HCT116 (cell line): ENCODE data around the gene TGFBRAP1. TPM values are rescaled to one million over a fixed set of nuclear protein-coding genes. Genes with fewer than 3 reads are reported as not detected.

Experiments used
- ATAC-seq: fragments of 200-7000 bp; cut with Tn5 transposase; 2 replicates; pipeline ENCODE4 v1.9.1; 2020; ENCODE audit warnings: mild to moderate bottlenecking, moderate library complexity
- BruUV-seq: library from RNA; stranded (reverse); fragments of 400-500 nt; replicated peaks from 2 replicates; lab custom pipeline; 2021; lab: Mats Ljungman, UMichigan
- CTCF ChIA-PET: fragments of 300-600 bp; sonication (Branson Sonifier 250); formaldehyde crosslinking; loops from one replicate; lab custom pipeline; 2021; ENCODE audit warnings: antibody characterized with exemption; lab: Charles Lee
- POLR2A ChIA-PET: fragments of 300-600, 350-600 bp; sonication (Branson Sonifier 250); formaldehyde crosslinking; loops from one replicate; lab custom pipeline; 2021; ENCODE audit warnings: antibody characterized with exemption; lab: Charles Lee
- RAD21 ChIA-PET, 2 experiments: fragments of 300-600 bp; sonication (Branson Sonifier 250); formaldehyde crosslinking; loops; one replicate each; lab custom pipeline; 2023; ENCODE audit warnings: low total read pairs in 2 of 2; ENCODE audit not compliant: uncharacterized antibody in 2 of 2, unreplicated experiment in 2 of 2, low non-redundant PET in 1 of 2; lab: Charles Lee
- DNase-seq: peaks from one replicate; pipeline ENCODE4 v3.0.0-alpha.2; 2010; ENCODE audit warnings: low read depth, low spot score
- H2AFZ ChIP-seq: fragments of 200-600 bp; shearing (Covaris generic), sonication (generic); 2 replicates; pipeline ENCODE4 v1.6.1; 2017; ENCODE audit warnings: low read depth, mixed run types, mixed read lengths, antibody characterized with exemption, low read length; ENCODE audit not compliant: poor library complexity, severe bottlenecking
- H3K27ac ChIP-seq: 2 replicates; pipeline ENCODE4 v1.5.1; 2012; ENCODE audit warnings: low read depth, low read length
- H3K27me3 ChIP-seq: fragments of 200-600 bp; sonication (generic); 2 replicates; pipeline ENCODE4 v1.6.1; 2016; ENCODE audit warnings: mixed run types, low read length, mixed read lengths; ENCODE audit not compliant: insufficient read depth
- H3K36me3 ChIP-seq, 2 experiments: fragments of 200-500 bp in 1 of 2; fragments of 200-600 bp in 1 of 2; sonication (Bioruptor generic) in 1 of 2; sonication (generic) in 1 of 2; 2 replicates each; pipeline versions ENCODE4 v1.5.1 to v1.6.1; 2014 to 2016; ENCODE audit warnings: low read length in 2 of 2, inconsistent platforms in 1 of 2, mixed read lengths in 1 of 2, mixed run types in 1 of 2; ENCODE audit not compliant: insufficient read depth in 2 of 2, control insufficient read depth in 1 of 2
- H3K4me1 ChIP-seq, 2 experiments: fragments of 200-600 bp in 1 of 2; sonication (generic) in 1 of 2; 2 replicates each; pipeline versions ENCODE4 v1.5.1 to v1.6.1; 2012 to 2017; ENCODE audit warnings: low read length in 2 of 2, inconsistent platforms in 1 of 2, mild to moderate bottlenecking in 1 of 2, mixed read lengths in 1 of 2, mixed run types in 1 of 2, moderate library complexity in 1 of 2; ENCODE audit not compliant: insufficient read depth in 2 of 2, control insufficient read depth in 1 of 2
- H3K4me2 ChIP-seq: fragments of 200-600 bp; sonication (generic); 2 replicates; pipeline ENCODE4 v1.6.1; 2017; ENCODE audit warnings: mixed run types, low read length, mixed read lengths
- H3K4me3 ChIP-seq, 2 experiments: fragments of 200-600 bp in 1 of 2; sonication (generic) in 1 of 2; replicated peaks in 1 of 2; 2 replicates each; pipeline ENCODE4 v1.5.1; 2011 to 2016; ENCODE audit warnings: low read length in 2 of 2, control low read depth in 1 of 2, low read depth in 1 of 2, mild to moderate bottlenecking in 1 of 2, mixed read lengths in 1 of 2, mixed run types in 1 of 2
- H3K79me2 ChIP-seq: fragments of 200-600 bp; sonication (generic); 2 replicates; pipeline ENCODE4 v1.6.1; 2017; ENCODE audit warnings: mild to moderate bottlenecking, mixed run types, low read length, moderate library complexity, mixed read lengths; ENCODE audit not compliant: insufficient read depth
- H3K9ac ChIP-seq: fragments of 200-600 bp; sonication (generic); 2 replicates; pipeline ENCODE4 v1.6.1; 2016; ENCODE audit warnings: low read length, mixed read lengths
- H3K9me2 ChIP-seq: fragments of 200-600 bp; sonication (generic), shearing (Covaris generic); 2 replicates; pipeline ENCODE4 v1.6.1; 2017; ENCODE audit warnings: mixed run types, mild to moderate bottlenecking, moderate library complexity; ENCODE audit not compliant: insufficient read depth
- H3K9me3 ChIP-seq, 2 experiments: fragments of 200-500 bp in 1 of 2; fragments of 200-600 bp in 1 of 2; sonication (Bioruptor generic) in 1 of 2; sonication (generic) in 1 of 2; 2 replicates each; pipeline ENCODE4 v1.6.1; 2014 to 2017; ENCODE audit warnings: low read length in 2 of 2, mixed read lengths in 2 of 2, inconsistent platforms in 1 of 2, low read depth in 1 of 2, mild to moderate bottlenecking in 1 of 2, mixed run types in 1 of 2, moderate library complexity in 1 of 2; ENCODE audit not compliant: control insufficient read depth in 1 of 2, insufficient read depth in 1 of 2
- H4K20me1 ChIP-seq: fragments of 200-600 bp; sonication (generic), shearing (Covaris generic); 2 replicates; pipeline ENCODE4 v1.6.1; 2017; ENCODE audit warnings: mixed run types, mild to moderate bottlenecking, moderate library complexity; ENCODE audit not compliant: insufficient read depth
- EGR1 ChIP-seq: IDR thresholded peaks from 2 replicates; pipeline ENCODE4 v1.6.1; 2012; ENCODE audit warnings: low read depth
- FOSL1 ChIP-seq: IDR thresholded peaks from 2 replicates; pipeline ENCODE4 v1.6.1; 2012; ENCODE audit warnings: low read depth
- RAD21 ChIP-seq: IDR thresholded peaks from 2 replicates; pipeline ENCODE4 v1.6.1; 2012; ENCODE audit warnings: low read depth, mild to moderate bottlenecking
- SP1 ChIP-seq: IDR thresholded peaks from 2 replicates; pipeline ENCODE4 v1.6.1; 2012; ENCODE audit warnings: low read depth
- SRF ChIP-seq: IDR thresholded peaks from 2 replicates; pipeline ENCODE4 v1.6.1; 2012; ENCODE audit warnings: low read depth
- YY1 ChIP-seq: IDR thresholded peaks from 2 replicates; pipeline ENCODE4 v1.6.1; 2011; ENCODE audit warnings: low read length, low read depth, moderate library complexity, mild to moderate bottlenecking; ENCODE audit not compliant: insufficient replicate concordance; ENCODE audit errors: extremely low read depth
- intact Hi-C: fragments of 100-400 bp; cut with micrococcal nuclease; formaldehyde crosslinking; loops from 2 replicates; pipeline ENCODE4 v1.10.0; 2022
- total RNA-seq: library from RNA; stranded (reverse); gene quantifications from one replicate; pipeline ENCODE4 v1.2.1, GENCODE V29; 2021; ENCODE audit not compliant: unreplicated experiment
- TF ChIP-seq, protein P1 (sequence below), 3 experiments: fragments of 200-600 bp in 1 of 3; sonication (generic) in 1 of 3; IDR thresholded peaks in 2 of 3; conservative IDR thresholded peaks in 1 of 3; 2 replicates each; pipeline ENCODE4 v1.5.1; 2012 to 2017; ENCODE audit warnings: low read depth in 2 of 3, low read length in 2 of 3, antibody characterized with exemption in 1 of 3, borderline replicate concordance in 1 of 3, control low read depth in 1 of 3, mild to moderate bottlenecking in 1 of 3, mixed read lengths in 1 of 3, mixed run types in 1 of 3, moderate library complexity in 1 of 3; ENCODE audit not compliant: insufficient read depth in 1 of 3
- TF ChIP-seq, protein P2 (sequence below): IDR thresholded peaks from 2 replicates; pipeline ENCODE4 v1.6.1; 2012

TGFBRAP1 gene
- total RNA-seq, 1 experiment from 2014 or later: 18.3 TPM

DNA sequence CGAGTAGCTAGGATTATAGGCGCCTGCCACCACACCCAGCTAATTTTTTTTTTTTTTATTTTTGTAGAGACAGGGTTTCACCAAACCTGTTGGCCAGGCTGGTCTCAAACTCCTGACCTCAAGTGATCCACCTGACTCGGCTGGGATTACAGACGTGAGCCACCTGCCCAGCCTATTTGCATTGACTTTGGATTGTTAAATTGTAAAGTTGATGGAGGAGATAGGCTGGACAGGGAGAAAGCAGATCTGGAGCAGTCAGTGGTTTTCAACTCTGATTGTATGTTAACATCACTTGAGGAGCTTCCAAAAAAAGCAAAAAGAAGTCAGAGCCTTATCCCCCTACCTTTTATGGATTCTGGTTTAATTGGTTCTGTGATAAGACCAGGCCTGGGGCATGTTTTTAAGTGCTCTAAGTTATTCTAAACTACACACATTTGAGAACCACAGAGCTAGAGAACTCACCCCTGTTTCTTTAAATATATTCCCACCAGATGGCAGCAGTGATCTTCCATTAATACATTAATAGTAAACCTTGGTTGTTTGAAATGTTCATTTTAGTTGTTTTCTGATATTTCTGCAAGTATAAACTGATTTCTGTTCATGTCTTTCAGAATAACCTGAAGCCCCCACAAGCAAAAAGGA, 15.3 kb upstream of the TGFBRAP1 start:
- no peaks in the 10 kb centered on the region; the same call in 1 of the 2 replicates for H4K20me1 ChIP-seq
- no peaks in the 10 kb centered on the region for H3K27me3 ChIP-seq
- no peaks in the 10 kb centered on the region for H3K9me2 ChIP-seq
- H3K4me1 ChIP-seq: no peaks in the 10 kb centered on the region
- POLR2A ChIA-PET: no interaction called here
- H3K9me3 ChIP-seq: no peaks in the 10 kb centered on the region
- peak; percentile 63; the same call in 1 of the 2 replicates for ATAC-seq
- H3K79me2 ChIP-seq: peaks cover 26% of the 10 kb centered on the region
- no peak overlapping the region for H3K4me3 ChIP-seq
- no peak for DNase-seq
- H3K9ac ChIP-seq: no peak overlapping the region
- no peak overlapping the region for H2AFZ ChIP-seq
- BruUV-seq: no TSS peak
- RAD21 ChIA-PET: interaction anchor here in 1 of 2 experiments (0.6 to 1.0 kb wide), 3 partner anchors 174 to 731 kb away, joined by 3 read pairs; no protein-coding TSS in a partner anchor
- no peak for TF ChIP-seq FOSL1
- peak; percentile 66 for TF ChIP-seq RAD21
- TF ChIP-seq, protein P1, sequence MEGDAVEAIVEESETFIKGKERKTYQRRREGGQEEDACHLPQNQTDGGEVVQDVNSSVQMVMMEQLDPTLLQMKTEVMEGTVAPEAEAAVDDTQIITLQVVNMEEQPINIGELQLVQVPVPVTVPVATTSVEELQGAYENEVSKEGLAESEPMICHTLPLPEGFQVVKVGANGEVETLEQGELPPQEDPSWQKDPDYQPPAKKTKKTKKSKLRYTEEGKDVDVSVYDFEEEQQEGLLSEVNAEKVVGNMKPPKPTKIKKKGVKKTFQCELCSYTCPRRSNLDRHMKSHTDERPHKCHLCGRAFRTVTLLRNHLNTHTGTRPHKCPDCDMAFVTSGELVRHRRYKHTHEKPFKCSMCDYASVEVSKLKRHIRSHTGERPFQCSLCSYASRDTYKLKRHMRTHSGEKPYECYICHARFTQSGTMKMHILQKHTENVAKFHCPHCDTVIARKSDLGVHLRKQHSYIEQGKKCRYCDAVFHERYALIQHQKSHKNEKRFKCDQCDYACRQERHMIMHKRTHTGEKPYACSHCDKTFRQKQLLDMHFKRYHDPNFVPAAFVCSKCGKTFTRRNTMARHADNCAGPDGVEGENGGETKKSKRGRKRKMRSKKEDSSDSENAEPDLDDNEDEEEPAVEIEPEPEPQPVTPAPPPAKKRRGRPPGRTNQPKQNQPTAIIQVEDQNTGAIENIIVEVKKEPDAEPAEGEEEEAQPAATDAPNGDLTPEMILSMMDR (IDR thresholded peaks at IDR 0.05 in 2 of 3, conservative IDR thresholded peaks at IDR 0.05 in 1 of 3; ENCODE audit: borderline replicate concordance in 1 of 3, insufficient read depth in 1 of 3, low read depth in 2 of 3, low read length in 2 of 3): peak; percentile 36 to 60 (median 54); a peak in 5 of 6 replicates
- TF ChIP-seq, all 23 proteins: peak for 2
- Histone ChIP-seq H3K27ac (no peak overlapping the region), H3K4me2 (no peak overlapping the region), H3K36me3 (peaks cover 32 to 60% of the 10 kb centered on the region in 2 experiments; a peak in 3 of 4 replicates)
- CTCF ChIA-PET: interaction anchor here (0.9 to 4.4 kb wide), 6 partner anchors 171 to 202 kb away, joined by 3 to 48 read pairs (median 8); no protein-coding TSS in a partner anchor
- intact Hi-C loops: loop anchor here (1.0 kb wide), 1 partner anchor 176 kb away; no protein-coding TSS in a partner anchor

DNA sequence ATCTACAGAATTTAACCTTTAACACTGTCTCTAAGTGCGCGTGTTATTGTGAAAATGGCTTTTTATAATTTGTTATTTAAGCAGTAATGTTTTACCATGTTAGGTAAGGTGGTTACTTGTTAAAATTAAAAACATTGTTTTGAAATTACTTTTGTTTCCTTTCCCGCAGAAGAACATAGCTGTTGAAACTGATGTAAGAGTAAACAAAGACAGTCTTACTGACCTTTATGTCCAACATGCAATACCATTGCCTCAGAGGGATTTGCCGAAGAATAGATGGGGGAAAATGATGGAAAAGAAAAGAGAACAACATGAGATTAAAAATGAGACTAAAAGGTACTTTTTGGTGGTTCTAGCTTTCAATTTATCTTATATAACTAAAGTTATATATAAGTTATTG, 9.9 kb upstream of the TGFBRAP1 start:
- no peak for DNase-seq
- BruUV-seq: no TSS peak
- H3K9me3 ChIP-seq: no peaks in the 10 kb centered on the region
- H3K27ac ChIP-seq: no peak overlapping the region
- no peak overlapping the region for H3K4me3 ChIP-seq
- RAD21 ChIA-PET: interaction anchor here in 1 of 2 experiments (0.6 kb wide), 1 partner anchor 182 kb away, joined by 3 read pairs; no protein-coding TSS in a partner anchor
- no peak overlapping the region for H2AFZ ChIP-seq
- CTCF ChIA-PET: interaction anchor here (1.5 kb wide), 1 partner anchor 182 kb away, joined by 4 read pairs; no protein-coding TSS in a partner anchor
- intact Hi-C loops: loop anchor here (5.0 kb wide), 1 partner anchor 63 kb away; no protein-coding TSS in a partner anchor
- H3K27me3 ChIP-seq: no peaks in the 10 kb centered on the region
- POLR2A ChIA-PET: no interaction called here
- H3K4me2 ChIP-seq: peak overlapping the region; percentile 85; the same call in 1 of the 2 replicates
- no peak for ATAC-seq
- H4K20me1 ChIP-seq: no peaks in the 10 kb centered on the region
- peaks cover 7 to 17% of the 10 kb centered on the region in 2 experiments for H3K4me1 ChIP-seq
- no peaks in the 10 kb centered on the region for H3K9me2 ChIP-seq
- peaks cover 21 to 36% of the 10 kb centered on the region in 2 experiments; a peak in 3 of 4 replicates for H3K36me3 ChIP-seq
- TF ChIP-seq SRF (no peak), EGR1 (no peak), SP1 (no peak), YY1 (no peak)
- TF ChIP-seq, protein P2, sequence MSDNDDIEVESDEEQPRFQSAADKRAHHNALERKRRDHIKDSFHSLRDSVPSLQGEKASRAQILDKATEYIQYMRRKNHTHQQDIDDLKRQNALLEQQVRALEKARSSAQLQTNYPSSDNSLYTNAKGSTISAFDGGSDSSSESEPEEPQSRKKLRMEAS: no peak
- H3K79me2 ChIP-seq: peaks cover 67% of the 10 kb centered on the region
- no peak overlapping the region for H3K9ac ChIP-seq
